Calu3 (cell line): Measurements from ENCODE around the gene ARPC1A. TPM values are rescaled to one million over a fixed set of nuclear protein-coding genes. Genes with fewer than 3 reads are reported as not detected.

ENCODE experiments used
- BruUV-seq: library from RNA; stranded (reverse); fragments of 400-500 nt; replicated peaks from 2 replicates; lab custom pipeline; 2021; lab: Mats Ljungman, UMichigan
- CTCF ChIA-PET: fragments of 300-600 bp; sonication (Branson Sonifier 250); formaldehyde crosslinking; loops from one replicate; lab custom pipeline; 2022; ENCODE audit warnings: antibody characterized with exemption; lab: Charles Lee
- DNase-seq: peaks from one replicate; pipeline ENCODE4 v3.0.0; 2022
- H3K27ac Mint-ChIP-seq: one replicate; pipeline ENCODE4 v1.8.0; 2022; ENCODE audit warnings: mixed read lengths; ENCODE audit not compliant: unreplicated experiment
- H3K27me3 Mint-ChIP-seq: one replicate; pipeline ENCODE4 v1.8.0; 2022; ENCODE audit warnings: mixed read lengths; ENCODE audit not compliant: unreplicated experiment
- H3K36me3 Mint-ChIP-seq: one replicate; pipeline ENCODE4 v1.8.0; 2022; ENCODE audit warnings: mild to moderate bottlenecking, moderate library complexity, mixed read lengths; ENCODE audit not compliant: insufficient read depth, unreplicated experiment
- H3K4me1 Mint-ChIP-seq: one replicate; pipeline ENCODE4 v1.8.0; 2022; ENCODE audit warnings: mild to moderate bottlenecking, low read depth, mixed read lengths; ENCODE audit not compliant: unreplicated experiment
- H3K4me3 Mint-ChIP-seq: one replicate; pipeline ENCODE4 v1.8.0; 2022; ENCODE audit warnings: mild to moderate bottlenecking, low read depth, moderate library complexity, mixed read lengths; ENCODE audit not compliant: unreplicated experiment
- H3K9me3 Mint-ChIP-seq: one replicate; pipeline ENCODE4 v1.8.0; 2022; ENCODE audit warnings: low read depth, mixed read lengths; ENCODE audit not compliant: unreplicated experiment
- intact Hi-C: fragments of 100-400 bp; cut with micrococcal nuclease; formaldehyde crosslinking; loops from one replicate; pipeline ENCODE4 v1.10.0; 2022; ENCODE audit not compliant: unreplicated experiment
- total RNA-seq: library from RNA; stranded (reverse); gene quantifications from 2 replicates; pipeline ENCODE4 v1.2.3, GENCODE V29; 2022
- TF ChIP-seq, protein P1 (sequence below): fragments of 200-600 bp; IDR thresholded peaks from one replicate; pipeline ENCODE4 v1.8.0; 2022; ENCODE audit warnings: antibody characterized with exemption; ENCODE audit not compliant: unreplicated experiment

Gene ARPC1A
- total RNA-seq, 1 experiment from 2014 or later: 146 TPM

DNA sequence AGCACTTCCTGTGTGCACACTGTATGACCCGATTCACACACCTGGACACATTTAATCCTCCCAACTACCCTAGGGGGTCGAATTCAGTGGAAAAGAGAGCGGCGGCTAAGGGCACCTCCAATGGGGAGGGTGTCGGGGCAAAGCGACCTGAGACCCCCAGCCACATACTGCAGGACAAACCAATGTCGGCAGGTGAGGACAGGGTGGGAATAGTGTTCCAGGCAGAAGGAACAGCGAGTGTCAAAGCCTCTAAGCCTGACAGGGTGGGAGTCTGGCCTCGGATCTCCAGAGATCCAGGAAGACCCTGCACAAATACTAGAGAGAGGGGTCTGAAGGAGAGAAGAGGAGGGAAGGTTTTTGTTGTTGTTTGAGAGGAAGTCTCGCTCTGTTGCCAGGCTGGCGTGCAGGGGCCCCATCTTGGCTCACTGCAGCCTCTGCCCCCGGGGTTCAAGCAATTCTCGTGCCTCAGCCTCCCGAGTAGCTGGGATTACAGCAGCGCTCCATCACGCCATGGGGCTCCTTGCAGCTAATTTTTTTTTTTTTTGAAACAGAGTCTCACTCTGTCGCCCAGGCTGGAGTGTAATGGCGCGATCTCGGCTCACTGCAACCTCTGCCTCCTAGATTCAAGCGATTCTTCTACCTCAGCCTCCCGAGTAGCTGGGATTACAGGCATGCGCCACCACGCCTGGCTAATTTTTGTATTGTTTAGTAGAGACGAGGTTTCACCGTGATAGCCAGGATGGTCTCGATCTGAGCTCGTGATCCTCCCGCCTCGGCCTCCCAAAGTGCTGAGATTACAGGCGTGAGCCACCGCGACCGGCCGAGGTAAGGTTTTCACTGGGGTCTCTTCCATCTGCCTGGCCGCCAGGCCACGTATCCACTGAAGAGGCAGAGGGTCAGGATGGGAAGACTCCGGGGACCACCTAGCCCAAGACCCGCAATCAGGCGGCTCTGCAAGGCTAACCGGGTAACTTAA is 47.7 kb downstream of the ARPC1A start:
- Mint-ChIP-seq H3K4me1 (peaks cover 11% of the 10 kb centered on the region), H3K9me3 (no peaks in the 10 kb centered on the region), H3K27me3 (no peaks in the 10 kb centered on the region), H3K36me3 (peaks cover 66% of the 10 kb centered on the region), H3K27ac (peak overlapping the region; percentile 79), H3K4me3 (peak overlapping the region; percentile 61)
- TSS peak; percentile 18 for BruUV-seq
- no peak for DNase-seq
- TF ChIP-seq, protein P1, sequence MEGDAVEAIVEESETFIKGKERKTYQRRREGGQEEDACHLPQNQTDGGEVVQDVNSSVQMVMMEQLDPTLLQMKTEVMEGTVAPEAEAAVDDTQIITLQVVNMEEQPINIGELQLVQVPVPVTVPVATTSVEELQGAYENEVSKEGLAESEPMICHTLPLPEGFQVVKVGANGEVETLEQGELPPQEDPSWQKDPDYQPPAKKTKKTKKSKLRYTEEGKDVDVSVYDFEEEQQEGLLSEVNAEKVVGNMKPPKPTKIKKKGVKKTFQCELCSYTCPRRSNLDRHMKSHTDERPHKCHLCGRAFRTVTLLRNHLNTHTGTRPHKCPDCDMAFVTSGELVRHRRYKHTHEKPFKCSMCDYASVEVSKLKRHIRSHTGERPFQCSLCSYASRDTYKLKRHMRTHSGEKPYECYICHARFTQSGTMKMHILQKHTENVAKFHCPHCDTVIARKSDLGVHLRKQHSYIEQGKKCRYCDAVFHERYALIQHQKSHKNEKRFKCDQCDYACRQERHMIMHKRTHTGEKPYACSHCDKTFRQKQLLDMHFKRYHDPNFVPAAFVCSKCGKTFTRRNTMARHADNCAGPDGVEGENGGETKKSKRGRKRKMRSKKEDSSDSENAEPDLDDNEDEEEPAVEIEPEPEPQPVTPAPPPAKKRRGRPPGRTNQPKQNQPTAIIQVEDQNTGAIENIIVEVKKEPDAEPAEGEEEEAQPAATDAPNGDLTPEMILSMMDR: no peak
- CTCF ChIA-PET: no interaction called here
- intact Hi-C loops: no loop called here

DNA sequence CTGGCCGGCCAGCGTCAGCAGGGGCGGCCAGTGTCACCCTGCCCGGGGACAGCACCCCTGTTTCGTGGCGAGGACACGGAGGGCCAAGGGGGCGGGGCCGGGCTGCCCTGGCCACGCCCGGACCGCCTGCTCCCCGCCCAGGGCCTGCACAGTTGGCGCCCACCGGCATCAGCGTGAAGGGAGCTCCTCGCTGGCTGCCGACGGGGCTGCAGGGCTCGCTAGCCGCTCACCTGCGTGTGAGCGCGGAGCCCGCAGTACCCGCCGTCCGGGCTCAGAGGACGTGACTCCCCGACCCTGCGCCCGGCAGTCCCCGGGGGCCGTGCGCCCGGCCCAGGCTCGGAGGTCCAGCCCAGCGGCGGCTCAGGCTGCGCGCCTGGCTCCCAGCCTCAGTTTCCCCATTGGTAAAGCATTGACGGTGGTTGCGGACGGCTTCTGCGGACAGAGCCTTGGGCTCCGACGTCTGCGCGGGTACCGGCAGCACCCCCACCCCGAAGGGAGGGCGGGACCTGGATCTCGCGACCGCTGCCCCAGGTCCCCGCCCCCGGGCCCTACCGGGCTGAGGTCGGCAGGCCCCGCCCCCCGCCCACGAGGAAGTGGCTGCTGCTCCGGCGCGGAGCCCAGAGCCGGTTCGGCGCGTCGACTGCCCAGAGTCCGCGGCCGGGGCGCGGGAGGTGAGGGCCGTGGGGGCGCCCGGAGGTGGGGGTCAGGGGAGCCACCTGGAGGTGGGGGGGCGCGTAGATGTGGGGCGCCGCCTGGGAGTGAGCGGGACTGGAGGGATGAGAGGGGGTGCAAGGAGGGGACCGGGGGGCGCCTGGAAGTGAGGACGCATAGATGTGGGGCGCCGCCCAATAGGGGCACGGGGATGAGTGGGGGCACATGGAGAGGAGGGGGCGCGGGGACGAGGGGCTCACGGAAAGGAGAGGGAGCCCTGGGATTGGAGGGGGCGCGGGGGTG is 48.7 kb downstream of the ARPC1A start, which contains the start of gene ARPC1B:
Gene ARPC1B (plus strand): TSS at position 620 of the 954 bp plus-strand sequence. CDS start 10,985 bp downstream, outside the sequence.
- intact Hi-C loops: no loop called here
- Mint-ChIP-seq H3K27ac (no peak within 1 kb of the TSS), H3K27me3 (no peaks in the 10 kb centered on the region), H3K36me3 (peaks cover 69% of the 10 kb centered on the region), H3K4me3 (peak within 1 kb of the TSS; percentile 58), H3K9me3 (no peaks in the 10 kb centered on the region), H3K4me1 (peaks cover 11% of the 10 kb centered on the region)
- peak; percentile 70 for DNase-seq
- TF ChIP-seq, protein P1: no peak
- no TSS peak for BruUV-seq
- CTCF ChIA-PET: no interaction called here

DNA sequence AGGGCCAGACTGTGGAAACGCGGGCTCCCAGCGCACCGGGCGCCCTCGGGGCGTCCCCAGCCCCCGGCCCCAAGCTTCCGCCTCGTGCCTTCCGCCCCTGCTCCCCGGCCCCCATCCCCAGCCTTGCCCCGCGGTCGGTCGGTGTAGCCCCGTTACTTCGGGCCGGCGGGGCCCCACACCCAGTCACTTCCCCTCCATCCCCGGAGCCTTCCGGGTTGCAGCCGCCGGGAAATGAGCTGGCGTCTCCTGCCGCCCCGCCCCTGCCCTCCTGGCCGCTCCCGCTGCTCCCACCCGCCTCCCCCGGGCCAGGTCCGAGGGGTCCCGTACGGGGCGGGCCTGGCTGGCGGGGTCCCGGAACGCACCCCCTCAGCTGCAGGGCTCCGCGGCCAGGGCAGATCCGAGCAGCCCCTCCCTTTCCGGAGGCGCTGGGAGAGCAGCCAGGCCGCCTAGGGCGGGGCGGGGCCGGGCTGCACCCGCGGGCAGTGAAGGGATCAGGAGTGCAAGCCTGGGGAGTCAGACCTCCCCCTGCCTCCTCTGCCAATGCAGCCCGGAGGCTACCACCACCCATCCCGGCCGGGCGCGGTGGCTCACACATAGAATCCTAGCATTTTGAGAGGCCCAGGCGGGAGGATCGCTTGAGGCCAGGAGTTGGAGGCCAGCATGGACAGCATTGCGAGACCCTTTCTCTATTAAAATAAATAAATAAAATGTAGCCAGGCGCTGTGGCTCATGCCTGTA is 49.5 kb downstream of the ARPC1A start:
- intact Hi-C loops: no loop called here
- peak; percentile 74 for DNase-seq
- TF ChIP-seq, protein P1: no peak
- peaks cover 11% of the 10 kb centered on the region for H3K4me1 Mint-ChIP-seq
- no peak overlapping the region for H3K27ac Mint-ChIP-seq
- no peaks in the 10 kb centered on the region for H3K9me3 Mint-ChIP-seq
- peaks cover 72% of the 10 kb centered on the region for H3K36me3 Mint-ChIP-seq
- no peaks in the 10 kb centered on the region for H3K27me3 Mint-ChIP-seq
- no TSS peak for BruUV-seq
- CTCF ChIA-PET: interaction anchor here (0.7 kb wide), 2 partner anchors 125 to 821 kb away, joined by 3 to 4 read pairs; no protein-coding TSS in a partner anchor
- H3K4me3 Mint-ChIP-seq: peak overlapping the region; percentile 58
